Thymus (tissue), 11 donors: ENCODE measurements around the gene TTC7B. TPM values are rescaled to one million over a fixed set of nuclear protein-coding genes. Genes with fewer than 3 reads are reported as not detected.

ENCODE experiments used
- DNase-seq, 9 donors: peaks; one replicate each; pipeline ENCODE4 v3.0.0-alpha.2; 2013; ENCODE audit warnings: low spot score in 9 of 9, low read depth in 6 of 9, missing footprints in 1 of 9
- H3K27ac ChIP-seq, 2 donors: one replicate each; pipeline ENCODE4 v1.5.1; 2013; ENCODE audit warnings: control low read depth in 1 of 2, low read depth in 1 of 2, low read length in 1 of 2, mild to moderate bottlenecking in 1 of 2, moderate library complexity in 1 of 2
- H3K27me3 ChIP-seq, 2 donors: one replicate each; pipeline ENCODE4 v1.5.1; 2013; ENCODE audit warnings: low read length in 1 of 2; ENCODE audit not compliant: control insufficient read depth in 2 of 2, insufficient read depth in 1 of 2
- H3K36me3 ChIP-seq, 2 donors: one replicate each; pipeline ENCODE4 v1.5.1; 2013; ENCODE audit warnings: low read length in 1 of 2, mild to moderate bottlenecking in 1 of 2, moderate library complexity in 1 of 2; ENCODE audit not compliant: control insufficient read depth in 2 of 2, insufficient read depth in 2 of 2
- H3K4me1 ChIP-seq, 2 donors: one replicate each; pipeline ENCODE4 v1.5.1; 2013; ENCODE audit warnings: low read length in 2 of 2; ENCODE audit not compliant: control insufficient read depth in 2 of 2, insufficient read depth in 2 of 2
- H3K4me3 ChIP-seq, 2 donors: one replicate each; pipeline ENCODE4 v1.5.1; 2013; ENCODE audit warnings: low read length in 2 of 2, control low read depth in 1 of 2, mild to moderate bottlenecking in 1 of 2
- H3K9me3 ChIP-seq, 2 donors: one replicate each; pipeline ENCODE4 v1.5.1; 2013; ENCODE audit warnings: low read length in 1 of 2, mild to moderate bottlenecking in 1 of 2; ENCODE audit not compliant: control insufficient read depth in 2 of 2, insufficient read depth in 1 of 2
- WGBS: extraction: QIAGEN DNeasy Blood & Tissue Kit; methylation state at CpG from one replicate; pipeline ENCODE4 v1.1.7; 2013; 5-methylcytosine and 5-hydroxymethylcytosine counted together
- polyA plus RNA-seq: library from polyadenylated mRNA; stranded (reverse); fragments of 200-250 nt; gene quantifications from one replicate; pipeline ENCODE4 v1.2.3, GENCODE V29; 2013
- total RNA-seq: library from RNA; stranded (reverse); fragments of 120-200 nt; gene quantifications from one replicate; pipeline ENCODE4 v1.2.4, GENCODE V29; 2013
- donor health status: healthy.

The TTC7B gene
- total and polyA plus RNA-seq, 2 donors: 3.2 to 5.6 TPM

- Histone ChIP-seq H3K4me1 (no peaks in the 10 kb centered on the region), H3K9me3 (no peaks in the 10 kb centered on the region), H3K4me3 (no peak overlapping the region), H3K27me3 (no peaks in the 10 kb centered on the region), H3K27ac (no peak overlapping the region), H3K36me3 (no peaks in the 10 kb centered on the region)
- 85% methylated on average over 3 of the region's 3 CpGs for WGBS
- no peak for DNase-seq
These were observed 173.9 kb downstream of the TTC7B start for GRCh38 chr14:90642244-90642717.

- 93% methylated on average over 6 of the region's 6 CpGs for WGBS
- H3K27me3 ChIP-seq: no peaks in the 10 kb centered on the region
These were observed 174.5 kb downstream of the TTC7B start for GRCh38 chr14:90641615-90642243.

GRCh38 chr14:90641168-90641567 is 175.1 kb downstream of the TTC7B start:
- Histone ChIP-seq H3K9me3 (no peaks in the 10 kb centered on the region), H3K36me3 (no peaks in the 10 kb centered on the region), H3K4me1 (no peaks in the 10 kb centered on the region), H3K27ac (no peak overlapping the region), H3K4me3 (no peak overlapping the region), H3K27me3 (no peaks in the 10 kb centered on the region)
- no peak for DNase-seq
- 97% methylated on average over 3 of the region's 3 CpGs for WGBS

More at GRCh38 chr14:90641615-90642243, 174.5 kb downstream of the TTC7B start:
- Histone ChIP-seq H3K4me3 (no peak overlapping the region), H3K9me3 (no peaks in the 10 kb centered on the region), H3K36me3 (no peaks in the 10 kb centered on the region), H3K4me1 (no peaks in the 10 kb centered on the region), H3K27ac (no peak overlapping the region)
- DNase-seq: no peak

GRCh38 chr14:90639641-90640040 is 176.6 kb downstream of the TTC7B start:
- Histone ChIP-seq H3K27me3 (no peaks in the 10 kb centered on the region), H3K4me1 (no peaks in the 10 kb centered on the region), H3K27ac (no peak overlapping the region), H3K36me3 (no peaks in the 10 kb centered on the region), H3K9me3 (no peaks in the 10 kb centered on the region), H3K4me3 (no peak overlapping the region)
- 97% methylated on average over 9 of the region's 9 CpGs for WGBS
- no peak for DNase-seq

GRCh38 chr14:90632871-90633270 is 183.4 kb downstream of the TTC7B start:
- peaks cover 4 to 13% of the 10 kb centered on the region in 2 donors for H3K4me1 ChIP-seq
- no peak for DNase-seq
- no peaks in the 10 kb centered on the region for H3K36me3 ChIP-seq
- 96% methylated on average over 2 of the region's 2 CpGs for WGBS
- no peaks in the 10 kb centered on the region for H3K27me3 ChIP-seq
- no peak overlapping the region for H3K27ac ChIP-seq
- no peaks in the 10 kb centered on the region for H3K9me3 ChIP-seq
- H3K4me3 ChIP-seq: no peak overlapping the region

GRCh38 chr14:90632451-90632850 is 183.8 kb downstream of the TTC7B start:
- Histone ChIP-seq H3K9me3 (no peaks in the 10 kb centered on the region), H3K27ac (no peak overlapping the region), H3K27me3 (no peaks in the 10 kb centered on the region), H3K4me3 (no peak overlapping the region), H3K4me1 (peaks cover 4 to 13% of the 10 kb centered on the region in 2 donors), H3K36me3 (no peaks in the 10 kb centered on the region)
- DNase-seq: peak in 2 of 9 donors; percentile 26 to 46
- WGBS: 37% methylated on average over 3 of the region's 3 CpGs

- no peak for DNase-seq
These were observed 185.9 kb downstream of the TTC7B start for GRCh38 chr14:90630171-90630806.

GRCh38 chr14:90629471-90629870 is 186.8 kb downstream of the TTC7B start:
- Histone ChIP-seq H3K4me1 (peaks cover 4 to 17% of the 10 kb centered on the region in 2 donors), H3K36me3 (no peaks in the 10 kb centered on the region), H3K4me3 (no peak overlapping the region), H3K27me3 (no peaks in the 10 kb centered on the region), H3K27ac (no peak overlapping the region), H3K9me3 (no peaks in the 10 kb centered on the region)
- DNase-seq: no peak
- 85% methylated on average over 9 of the region's 9 CpGs for WGBS

More at GRCh38 chr14:90630171-90630806, 185.9 kb downstream of the TTC7B start:
- 91% methylated on average over 12 of the region's 12 CpGs for WGBS
- Histone ChIP-seq H3K27ac (no peak overlapping the region), H3K36me3 (no peaks in the 10 kb centered on the region), H3K4me3 (no peak overlapping the region), H3K27me3 (no peaks in the 10 kb centered on the region), H3K9me3 (no peaks in the 10 kb centered on the region), H3K4me1 (peaks cover 4 to 15% of the 10 kb centered on the region in 2 donors)

GRCh38 chr14:90628825-90629224 is 187.4 kb downstream of the TTC7B start:
- Histone ChIP-seq H3K9me3 (no peaks in the 10 kb centered on the region), H3K4me3 (no peak overlapping the region), H3K27ac (no peak overlapping the region), H3K4me1 (peaks cover 4 to 17% of the 10 kb centered on the region in 2 donors), H3K27me3 (no peaks in the 10 kb centered on the region), H3K36me3 (no peaks in the 10 kb centered on the region)
- WGBS: 91% methylated on average over 8 of the region's 8 CpGs
- DNase-seq: no peak
